HG02588 (cell line): ENCODE results near the gene WDR1.

Experiments
- ATAC-seq: cut with Tn5 transposase; IDR thresholded peaks from one replicate; pipeline ENCODE4 v1.9.1; 2021; ENCODE audit warnings: mild to moderate bottlenecking, moderate library complexity; ENCODE audit not compliant: unreplicated experiment

The WDR1 gene

DNA sequence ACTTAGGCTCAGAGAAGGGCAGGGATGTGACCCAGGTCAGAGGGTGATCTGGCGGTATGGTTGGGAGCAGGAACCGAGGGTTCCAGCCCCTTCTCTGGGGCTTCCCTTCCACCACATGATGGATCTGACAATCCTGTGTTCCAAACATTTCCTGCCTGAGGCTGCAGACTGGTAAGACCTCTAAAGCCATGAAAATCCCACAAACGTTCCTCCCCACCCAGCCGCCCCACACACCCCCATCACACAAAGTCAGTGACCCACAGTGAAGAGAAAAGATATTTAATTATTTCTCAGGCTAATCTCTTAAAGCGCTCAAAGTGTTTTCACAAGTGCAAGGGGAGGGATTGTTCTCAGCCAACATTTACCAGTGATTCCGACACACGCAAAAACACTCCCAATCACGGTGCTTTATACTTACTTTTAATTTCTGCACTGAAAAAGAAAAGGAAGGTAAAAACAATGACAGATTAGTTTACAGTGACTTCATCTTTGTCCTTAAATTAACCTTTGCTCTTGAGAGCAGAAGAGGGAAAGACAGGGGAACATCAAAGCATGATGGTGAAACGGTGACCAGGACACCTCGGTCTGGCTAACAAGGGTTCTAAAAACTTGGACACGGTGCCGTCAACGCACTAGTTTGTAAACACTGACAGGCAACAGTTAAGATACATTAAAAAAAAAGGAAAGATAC, 42.4 kb downstream of the WDR1 start:
- no peak for ATAC-seq

DNA sequence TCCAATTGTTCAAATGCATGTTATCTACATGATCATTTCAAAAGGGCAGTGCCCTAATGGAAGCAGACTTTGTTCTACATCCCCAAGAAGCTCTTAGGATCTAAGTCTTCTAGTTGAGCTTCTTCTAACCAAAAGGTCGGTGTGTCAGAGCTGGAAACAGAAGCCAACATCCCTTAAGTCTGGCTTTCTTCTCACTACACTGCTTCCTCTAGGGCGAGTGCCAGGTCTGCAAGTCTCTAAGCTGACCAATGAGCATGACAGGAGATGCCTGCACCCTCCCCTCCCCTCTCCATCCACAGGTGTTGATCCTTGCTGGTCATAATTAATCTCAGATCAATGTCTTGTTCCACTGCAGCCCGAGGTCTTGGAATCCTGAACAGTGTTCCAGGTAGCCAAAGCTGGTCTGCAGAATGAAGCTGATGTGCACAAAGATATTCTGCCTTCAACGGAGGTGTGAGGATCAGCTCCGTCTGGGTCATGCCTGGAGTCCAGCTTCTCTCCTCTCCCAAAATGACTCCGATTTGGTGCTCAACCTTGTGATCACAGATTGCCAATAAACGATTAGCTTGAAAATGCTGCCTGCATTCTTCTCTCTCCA, 44.1 kb downstream of the WDR1 start:
- ATAC-seq, result no peak

DNA sequence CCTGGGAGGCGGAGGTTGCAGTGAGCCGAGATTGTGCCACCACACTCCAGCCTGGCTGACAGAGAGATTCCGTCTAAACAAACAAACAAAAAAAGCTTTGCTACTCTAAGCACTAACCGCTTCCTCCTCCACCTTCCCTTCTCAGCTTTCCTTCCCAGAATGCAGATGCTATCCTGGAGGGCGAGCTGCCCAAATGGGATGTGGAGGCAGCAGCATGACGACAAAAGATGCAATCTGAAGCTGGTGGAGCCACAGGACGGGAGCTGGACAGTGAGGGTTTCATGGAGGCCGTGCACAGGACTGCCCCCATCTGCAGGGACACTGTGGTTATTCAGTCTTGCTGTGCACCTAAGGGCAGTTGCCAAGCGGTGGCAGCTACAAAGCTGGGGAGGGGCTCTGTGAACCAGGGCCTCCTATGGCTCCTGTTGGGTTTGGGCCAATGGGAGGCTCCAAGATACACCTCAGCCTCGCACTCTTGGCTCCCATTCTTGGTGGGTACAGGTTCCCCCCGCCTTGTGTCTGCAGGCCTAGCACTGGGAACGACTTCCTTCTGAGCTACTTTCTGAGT, 47.4 kb downstream of the WDR1 start:
- ATAC-seq, result no peak

DNA sequence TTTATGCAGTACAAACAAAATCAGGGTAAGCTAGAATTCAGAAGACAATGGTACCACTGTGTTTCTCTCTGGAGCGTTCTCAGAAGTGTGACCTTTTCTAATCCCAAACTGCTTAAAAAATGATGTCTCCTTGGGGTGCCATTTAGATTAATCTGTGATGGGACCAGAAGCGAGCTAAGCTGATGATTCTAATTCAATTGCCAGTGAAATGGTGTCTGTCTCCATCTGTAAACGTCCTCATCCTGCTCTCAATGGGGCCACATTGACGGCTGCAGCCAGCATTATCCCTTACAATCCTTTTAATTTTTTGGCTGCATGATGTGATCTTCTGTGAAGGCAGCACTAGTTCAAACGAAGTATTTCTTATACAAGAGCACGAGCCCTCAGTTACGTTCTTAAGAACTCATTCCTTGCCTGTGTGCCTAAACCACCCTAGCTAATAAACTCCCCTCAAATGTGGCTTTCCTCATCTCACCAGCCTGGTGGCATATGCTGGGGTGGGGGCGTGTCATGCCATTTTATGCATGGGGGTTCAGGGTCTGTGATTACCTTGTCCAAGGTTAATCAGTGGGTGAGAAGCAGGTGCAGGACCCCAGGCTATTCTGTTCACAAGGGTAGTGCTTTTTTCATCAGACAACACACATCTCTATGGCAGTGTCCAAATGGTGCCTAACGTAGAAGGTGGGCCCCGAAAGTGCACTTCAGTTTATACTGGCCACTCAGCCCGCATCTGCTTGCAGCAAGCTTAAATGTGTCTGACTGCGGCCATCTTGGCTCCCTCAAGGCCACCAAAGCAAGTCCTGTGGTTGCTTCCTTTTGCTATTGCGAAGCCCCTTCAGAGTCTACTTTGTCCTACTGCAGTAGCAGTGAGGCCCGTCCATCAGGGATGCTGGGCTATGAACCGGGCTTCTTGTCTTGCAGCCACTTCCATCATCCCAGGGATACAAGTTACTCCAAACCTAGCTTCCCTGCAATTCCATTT, 49.6 kb downstream of the WDR1 start:
- ATAC-seq, result no peak

DNA sequence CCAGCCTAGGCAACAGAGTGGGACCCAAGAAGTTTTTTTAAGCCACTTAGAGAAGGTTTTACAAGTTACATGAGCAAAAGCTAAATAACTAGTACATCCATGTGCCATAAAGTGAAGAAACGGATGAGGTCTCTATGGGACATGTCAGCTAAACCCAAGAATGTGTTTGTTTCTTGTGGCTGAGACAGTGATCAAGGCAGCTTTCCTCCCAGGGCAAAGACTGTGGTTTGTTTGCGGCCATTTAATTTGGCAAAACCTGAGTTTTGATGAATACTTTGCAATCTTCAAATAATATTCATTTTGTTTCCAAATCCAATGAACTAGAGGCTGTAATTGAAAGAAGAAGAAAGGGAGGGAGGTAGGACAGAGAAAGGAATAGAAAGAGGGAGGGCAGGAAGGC, 50.4 kb downstream of the WDR1 start:
- no peak for ATAC-seq

DNA sequence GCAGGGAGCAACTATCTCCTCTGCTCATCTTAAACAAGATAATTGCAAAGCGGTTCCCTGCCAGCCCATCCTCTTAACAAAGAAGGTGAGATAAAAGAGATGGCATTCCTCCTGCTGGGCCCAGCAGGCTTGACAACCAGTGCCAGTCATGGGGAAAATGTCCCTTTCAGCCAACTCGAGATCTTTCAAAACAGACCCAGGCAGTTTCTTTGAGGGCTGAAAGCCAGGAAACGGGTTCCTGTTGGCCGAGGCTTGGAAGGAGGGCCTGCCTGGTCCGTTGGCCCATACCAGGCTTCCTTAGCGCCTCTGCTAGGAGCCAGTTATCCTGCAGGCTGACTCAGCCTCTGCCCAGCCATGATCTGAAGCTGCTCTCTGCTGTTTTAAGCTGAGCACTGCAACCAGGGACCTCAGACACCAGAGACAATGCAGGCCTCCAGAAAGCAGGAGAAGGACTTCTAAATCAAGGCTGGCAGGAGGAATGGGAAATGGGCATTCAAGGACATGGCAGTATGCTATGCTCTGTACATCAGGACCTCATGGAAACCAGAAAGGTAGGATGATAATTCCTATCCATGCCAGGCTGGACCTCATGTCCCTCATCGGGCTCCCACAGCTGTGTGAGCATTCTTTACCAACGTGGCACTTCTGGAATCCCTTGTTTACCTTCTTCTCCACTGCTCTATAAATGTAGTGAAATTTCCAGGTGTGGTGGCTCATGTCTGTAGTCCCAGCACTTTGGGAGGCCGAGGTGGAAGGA, 52.9 kb downstream of the WDR1 start:
- ATAC-seq, result no peak

DNA sequence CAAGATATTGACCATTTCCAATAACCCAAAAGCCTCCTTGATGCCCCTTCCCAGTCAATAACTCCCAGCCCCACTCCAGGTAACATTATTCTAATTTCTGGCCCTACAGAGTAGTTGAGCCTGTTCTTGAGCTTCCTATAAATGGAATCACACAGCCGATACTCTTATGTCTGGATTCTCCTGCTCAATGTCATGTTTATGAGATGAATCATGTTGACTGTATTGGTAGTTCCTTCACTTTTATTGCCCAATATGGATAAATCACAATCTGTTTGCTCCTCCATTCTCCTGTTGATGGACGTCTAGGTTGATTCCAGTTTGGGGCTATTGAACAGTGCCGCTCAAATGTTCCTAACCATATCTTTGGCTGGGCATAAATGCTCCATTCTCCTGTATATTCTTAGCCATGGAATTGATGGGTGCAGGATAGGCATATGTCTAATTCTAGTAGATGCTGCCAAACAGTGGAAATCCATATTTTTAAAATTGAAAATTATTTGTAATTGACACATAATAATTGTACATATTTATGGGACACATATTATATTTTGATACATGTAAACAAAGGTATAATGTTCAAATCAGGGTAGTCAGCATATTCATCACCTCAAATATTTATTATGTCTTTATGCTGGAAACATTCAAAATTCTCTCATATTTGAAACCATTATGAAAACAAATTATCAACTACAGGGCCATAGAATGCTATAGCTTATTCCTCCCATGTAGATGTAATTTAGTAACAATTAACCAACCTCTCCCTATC, 54.8 kb downstream of the WDR1 start:
- ATAC-seq, result no peak

DNA sequence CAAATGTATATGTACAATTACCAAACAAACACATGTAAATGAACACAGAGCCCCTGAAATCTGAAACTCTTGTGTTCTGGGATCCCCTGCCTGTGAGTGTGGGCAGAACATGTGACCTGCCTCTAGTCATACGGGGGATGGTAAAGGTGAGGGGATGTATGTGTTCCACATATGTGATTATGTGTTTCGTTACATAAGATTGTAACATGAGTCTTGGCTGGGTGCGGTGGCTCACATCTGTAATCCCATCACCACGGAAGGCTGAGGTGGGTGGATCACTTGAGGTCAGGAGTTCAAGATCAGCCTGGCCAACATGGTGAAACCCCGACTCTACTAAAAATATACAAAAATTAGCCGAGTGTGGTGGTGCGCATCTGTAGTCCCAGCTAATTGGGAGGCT, 58.2 kb downstream of the WDR1 start:
- ATAC-seq, result no peak

DNA sequence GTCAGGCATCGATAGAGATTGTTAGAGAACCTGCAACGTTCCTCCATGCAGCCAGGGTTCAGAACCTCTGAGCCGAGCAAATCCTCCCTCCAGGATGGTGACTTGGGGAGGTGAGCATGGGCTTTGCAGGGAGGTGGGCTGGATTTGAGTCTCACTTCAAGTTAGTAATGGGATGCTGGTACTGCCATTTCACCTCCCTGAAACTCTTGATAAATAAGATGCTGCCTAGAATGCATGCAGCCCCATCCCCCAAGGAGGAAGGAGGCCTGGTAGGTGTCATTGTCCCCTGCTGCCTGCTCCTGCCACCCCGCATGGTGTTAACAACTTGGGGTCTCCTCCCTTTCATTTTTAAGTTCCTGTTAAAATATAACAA, 59.6 kb downstream of the WDR1 start:
- no peak for ATAC-seq

DNA sequence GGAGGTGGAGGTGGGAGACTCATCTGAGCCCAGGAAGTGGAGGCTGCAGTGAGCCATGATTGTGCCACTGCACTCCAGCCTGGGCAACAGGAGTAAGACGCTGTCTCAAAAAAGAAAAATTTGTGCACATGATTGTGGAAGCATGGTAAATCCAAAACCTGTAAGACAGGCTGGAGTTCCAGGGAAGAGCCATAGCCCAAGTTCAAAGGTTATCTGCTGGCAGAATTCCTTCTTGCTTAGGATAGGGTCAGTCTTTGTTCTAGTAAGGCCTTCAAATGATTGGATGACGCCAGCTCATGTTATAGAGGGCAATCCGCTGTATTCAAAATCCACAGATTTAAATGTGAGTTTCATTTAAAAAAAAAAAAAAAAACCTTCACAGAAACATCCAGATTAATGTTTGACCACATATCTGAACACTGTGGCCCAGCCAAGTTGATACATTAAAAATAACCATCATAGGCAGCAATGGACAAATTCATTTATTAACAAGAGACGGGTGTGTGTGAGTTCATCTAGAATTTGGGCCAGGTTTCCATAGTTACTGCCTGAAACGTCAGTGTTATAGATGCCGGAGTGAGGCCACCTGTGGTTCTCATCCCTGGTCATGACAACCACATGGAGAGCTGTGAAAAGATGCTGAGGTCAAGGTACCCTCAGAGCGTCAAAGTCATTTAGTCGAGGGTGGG, 60.1 kb downstream of the WDR1 start:
- no peak for ATAC-seq

DNA sequence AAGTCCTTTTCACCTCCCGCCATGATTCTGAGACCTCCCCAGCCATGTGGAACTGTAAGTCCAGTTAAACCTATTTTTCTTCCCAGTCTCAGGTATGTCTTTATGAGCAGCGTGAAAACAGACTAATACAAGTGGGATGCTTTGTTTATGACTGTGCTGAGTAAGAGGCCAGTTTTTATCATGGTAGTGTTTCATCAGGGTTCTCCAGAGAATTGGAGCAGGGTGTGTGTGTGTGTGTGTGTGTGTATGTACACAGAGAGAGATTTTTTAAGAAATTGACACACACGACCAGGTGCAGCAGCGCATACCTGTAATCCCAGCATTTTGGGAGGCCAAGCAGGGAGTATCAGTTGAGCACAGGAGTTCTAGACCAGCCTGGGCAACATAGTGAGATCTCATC, 60.7 kb downstream of the WDR1 start:
- no peak for ATAC-seq

DNA sequence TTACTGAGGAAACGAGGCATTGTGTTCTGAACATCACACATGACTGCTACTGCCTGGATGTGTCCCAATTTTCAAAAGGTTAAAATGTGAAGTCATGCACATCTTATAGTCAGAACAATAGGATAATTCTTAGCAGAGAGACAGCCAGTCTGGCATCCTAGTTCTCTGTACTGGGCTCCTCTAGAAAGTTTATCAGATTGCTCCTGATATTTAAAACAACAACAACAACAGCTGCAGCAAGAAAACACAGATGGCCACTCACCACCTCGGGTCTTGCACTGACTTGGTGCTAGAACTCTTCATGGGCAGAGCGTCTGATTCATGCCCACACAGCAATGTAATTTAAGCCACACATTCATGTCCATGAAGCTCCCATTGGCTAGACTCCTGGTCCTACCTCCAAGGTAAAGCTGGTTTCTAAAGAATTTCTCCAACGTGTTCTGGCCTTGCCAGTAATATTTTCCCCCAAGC, 62.0 kb downstream of the WDR1 start:
- ATAC-seq, result no peak

DNA sequence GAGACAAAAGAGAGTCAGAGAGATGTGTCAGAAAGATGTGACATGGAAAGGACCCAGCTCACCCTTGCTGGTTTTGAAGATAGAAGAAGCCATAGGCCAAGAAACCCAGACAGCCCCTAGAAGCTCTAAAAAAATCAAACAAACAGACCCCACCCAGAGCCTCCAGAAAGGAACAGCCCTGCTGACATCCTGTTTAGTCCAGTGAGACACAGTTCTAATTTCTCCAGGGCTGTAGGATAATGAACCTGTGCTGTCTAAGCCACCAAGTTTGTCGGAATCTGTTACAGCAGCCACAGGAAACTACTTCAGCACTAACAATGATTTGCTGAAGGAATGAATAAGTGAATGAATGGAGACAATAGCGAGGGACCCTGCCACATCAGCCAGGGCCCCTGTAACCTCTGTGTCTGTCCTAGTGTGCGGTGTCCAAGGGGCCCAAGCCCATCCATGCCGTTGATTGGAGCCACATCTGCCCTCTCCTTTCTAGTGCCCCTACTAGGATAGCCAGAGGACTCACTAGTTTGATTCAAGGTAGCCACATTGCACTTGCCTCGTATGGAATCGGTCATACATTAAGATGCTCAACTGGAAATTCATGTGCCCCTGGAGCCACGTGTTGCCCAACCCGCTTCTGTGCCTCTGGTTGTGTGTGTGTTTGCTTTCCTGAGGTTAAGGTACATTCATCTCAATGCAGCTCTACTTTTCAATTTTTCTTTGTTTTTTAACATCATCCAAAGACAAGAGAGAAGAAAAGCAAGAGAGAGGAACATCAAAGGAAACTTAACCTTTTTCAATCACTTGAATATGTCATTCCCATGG, 62.8 kb downstream of the WDR1 start:
- ATAC-seq, result no peak

DNA sequence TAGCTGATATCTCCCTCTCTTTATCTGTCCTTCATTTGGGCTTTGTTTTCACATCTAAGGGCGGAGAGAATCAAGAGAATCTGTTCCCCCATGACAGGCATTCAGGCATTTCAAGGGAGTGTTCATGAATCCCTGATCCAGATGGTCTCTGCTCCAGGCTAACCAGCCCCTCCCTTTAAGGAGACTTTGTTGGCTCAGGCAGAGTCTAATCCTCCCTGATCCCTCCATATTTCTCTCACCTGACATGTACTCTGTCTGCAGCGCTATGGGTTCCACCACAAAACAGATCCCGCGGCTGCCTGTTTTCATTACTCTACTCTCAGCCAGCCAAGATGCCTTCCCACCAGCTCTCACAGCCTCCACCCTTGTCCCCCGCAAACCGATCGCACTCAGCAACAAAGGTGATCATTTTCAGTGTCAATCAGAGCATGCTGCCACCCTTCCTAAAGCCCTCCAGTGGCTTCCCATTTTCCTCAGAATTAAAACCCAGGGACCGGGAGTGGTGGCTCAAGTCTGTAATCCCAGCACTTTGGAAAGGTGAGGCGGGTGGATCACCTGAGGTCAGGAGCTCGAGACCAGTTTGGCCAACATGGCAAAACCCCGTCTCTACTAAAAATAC, 65.0 kb downstream of the WDR1 start:
- no peak for ATAC-seq

DNA sequence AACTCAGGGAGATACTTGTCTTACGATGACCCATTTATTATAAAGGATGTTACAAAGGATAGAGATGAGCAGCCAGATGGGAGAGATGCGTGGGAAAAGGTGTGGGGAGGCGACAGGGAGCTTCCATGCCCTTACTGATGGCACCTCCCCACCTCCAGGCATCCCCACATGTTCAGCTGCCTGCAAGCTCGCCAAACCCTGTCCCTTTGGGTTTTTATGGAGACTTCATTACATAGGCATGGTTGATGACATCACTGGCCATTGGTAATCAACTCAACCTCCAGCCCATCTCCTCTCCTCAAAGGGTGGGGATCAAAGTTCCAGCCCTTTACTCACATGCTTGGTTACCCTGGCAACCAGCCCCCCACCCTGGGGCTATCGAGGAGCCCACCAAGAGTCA, 65.9 kb downstream of the WDR1 start:
- ATAC-seq, result no peak

DNA sequence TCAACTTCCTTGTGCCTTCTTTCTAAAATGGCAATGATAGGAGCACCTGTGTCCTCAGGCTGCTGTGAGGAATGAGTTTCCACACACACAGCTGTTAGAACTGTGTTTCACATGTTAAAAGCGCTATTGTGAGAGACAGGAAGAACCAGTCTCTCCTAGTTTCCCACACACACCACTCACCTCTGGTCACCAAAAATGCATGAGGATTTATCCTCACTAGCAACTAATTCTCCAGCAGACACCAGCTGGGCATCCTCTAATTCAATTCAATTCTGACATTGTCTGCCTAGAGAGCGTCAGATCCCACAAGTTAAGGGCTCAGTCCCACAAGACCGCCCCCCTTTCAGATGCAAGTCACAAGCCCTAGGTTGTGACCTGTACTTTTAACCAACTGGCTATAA, 66.3 kb downstream of the WDR1 start:
- no peak for ATAC-seq

DNA sequence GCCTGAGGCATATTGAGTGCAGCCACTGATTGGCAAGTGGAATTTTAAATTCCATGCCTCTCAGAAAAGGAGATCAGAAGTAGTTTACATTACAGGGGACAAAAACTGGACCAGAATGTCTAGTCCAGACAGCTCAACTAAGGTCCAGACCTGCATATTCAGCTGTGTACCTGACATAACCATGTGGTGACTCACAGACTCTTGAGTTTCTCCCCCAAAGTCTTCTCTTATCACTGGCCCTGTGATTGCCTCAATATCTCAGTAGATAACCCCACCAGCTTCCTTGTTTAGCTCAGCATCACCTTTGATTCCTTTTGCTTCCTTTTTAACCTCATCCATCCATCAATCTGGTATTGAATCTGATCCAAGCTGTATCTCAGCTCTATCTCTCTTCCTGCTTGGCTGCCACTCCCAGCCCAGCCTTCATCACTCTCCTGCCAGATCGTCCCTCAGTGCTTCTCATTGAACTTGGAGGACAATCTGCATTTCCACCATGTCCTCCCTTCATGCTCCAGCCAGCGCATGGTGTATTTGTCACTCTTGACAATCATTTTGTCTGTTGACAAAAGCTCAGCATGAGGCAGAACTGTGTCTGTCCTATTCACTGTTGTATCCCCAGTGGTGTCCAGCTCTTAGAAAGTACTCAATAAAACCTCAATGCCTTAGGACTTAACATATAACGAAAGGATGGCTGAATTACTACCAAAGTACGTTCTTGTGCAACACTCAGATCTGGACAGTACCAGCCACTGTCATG, 67.5 kb downstream of the WDR1 start:
- no peak for ATAC-seq
